ENCODE results near the gene MAGI2.
"Not testable (repeated sequence)": the region's sequence is repeated elsewhere in the genome, so short reads cannot be mapped to it uniquely, and the experiment has no call there.

Gene MAGI2

DNA sequence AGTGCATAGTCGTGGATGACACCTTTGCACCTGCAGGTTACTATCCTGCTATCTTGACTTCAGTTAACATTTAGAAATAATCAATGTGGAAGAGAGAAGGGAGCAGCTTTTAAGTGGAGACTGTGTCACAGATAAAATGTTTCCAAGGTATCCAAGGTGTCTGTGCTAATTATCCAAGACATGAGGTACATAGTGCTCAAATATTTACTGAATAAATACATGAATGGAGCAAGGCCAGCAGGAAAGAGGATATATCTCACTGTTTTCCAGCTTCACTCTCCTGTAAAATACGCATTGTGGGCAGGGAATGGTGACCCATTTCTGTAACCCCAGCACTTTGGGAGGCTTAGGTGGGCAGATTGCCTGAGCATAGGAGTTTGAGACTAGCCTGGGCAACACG is 1102.5 kb downstream of the MAGI2 start:
- no peak for DNase-seq (ENCODE audit: low spot score)

DNA sequence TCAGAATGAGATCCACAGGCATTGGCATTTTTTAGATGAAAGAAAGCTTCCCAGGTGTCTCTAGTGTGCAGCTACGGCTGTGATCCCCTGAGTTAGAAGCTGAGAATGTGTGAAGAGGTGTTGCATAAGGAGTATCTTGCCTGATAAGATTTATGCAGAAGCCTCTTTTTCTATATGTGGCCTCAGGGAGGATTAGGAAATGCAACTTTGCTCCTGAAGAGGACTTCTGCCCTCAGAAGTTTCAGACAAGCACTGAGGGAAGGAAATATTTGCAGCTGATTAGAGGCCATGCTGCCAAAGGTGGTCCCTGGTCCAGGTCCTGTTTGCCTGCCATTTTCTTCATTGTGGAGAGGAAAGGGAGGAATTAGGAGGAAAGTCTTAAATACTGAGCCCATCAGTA is 1103.1 kb downstream of the MAGI2 start:
- DNase-seq (ENCODE audit: low spot score), result no peak

DNA sequence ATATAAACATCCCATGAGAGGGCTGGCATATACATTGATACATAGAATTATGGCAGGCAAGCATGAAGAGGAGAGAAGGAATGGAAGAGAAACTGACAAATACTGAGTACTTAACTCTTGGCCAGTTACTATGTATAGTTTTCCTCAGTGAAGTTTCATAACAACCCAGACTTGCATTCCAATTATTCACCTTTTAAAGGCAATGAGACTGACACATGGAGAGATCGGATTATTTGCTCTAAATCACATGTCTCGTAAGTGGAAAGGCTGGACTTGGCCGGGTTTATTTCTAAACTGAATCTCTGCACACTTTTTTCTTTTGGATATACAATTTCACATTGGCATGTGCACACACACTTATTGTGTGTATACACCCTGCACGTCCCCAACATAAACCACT is 1106.6 kb downstream of the MAGI2 start:
- DNase-seq (ENCODE audit: low spot score), result no peak

DNA sequence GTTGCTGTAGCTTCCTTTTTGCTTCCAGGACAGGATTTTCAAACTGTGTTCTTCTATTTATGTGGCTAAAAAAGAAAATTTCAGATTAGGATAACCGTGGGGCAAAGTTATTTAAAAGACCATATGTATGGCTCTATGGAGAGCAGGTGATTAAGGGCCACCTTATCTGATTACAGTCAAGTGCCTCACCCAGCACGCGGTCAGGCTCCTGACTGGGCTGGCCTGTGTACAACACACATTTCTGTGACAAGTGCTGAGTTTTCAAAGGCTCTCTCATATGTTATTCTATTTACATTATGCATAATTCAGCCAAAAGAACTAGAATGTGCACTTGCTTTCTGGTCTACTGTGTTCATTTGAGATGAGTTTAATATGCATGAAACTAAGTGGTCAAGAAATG is 1107.5 kb downstream of the MAGI2 start:
- DNase-seq (ENCODE audit: low spot score), result no peak

DNA sequence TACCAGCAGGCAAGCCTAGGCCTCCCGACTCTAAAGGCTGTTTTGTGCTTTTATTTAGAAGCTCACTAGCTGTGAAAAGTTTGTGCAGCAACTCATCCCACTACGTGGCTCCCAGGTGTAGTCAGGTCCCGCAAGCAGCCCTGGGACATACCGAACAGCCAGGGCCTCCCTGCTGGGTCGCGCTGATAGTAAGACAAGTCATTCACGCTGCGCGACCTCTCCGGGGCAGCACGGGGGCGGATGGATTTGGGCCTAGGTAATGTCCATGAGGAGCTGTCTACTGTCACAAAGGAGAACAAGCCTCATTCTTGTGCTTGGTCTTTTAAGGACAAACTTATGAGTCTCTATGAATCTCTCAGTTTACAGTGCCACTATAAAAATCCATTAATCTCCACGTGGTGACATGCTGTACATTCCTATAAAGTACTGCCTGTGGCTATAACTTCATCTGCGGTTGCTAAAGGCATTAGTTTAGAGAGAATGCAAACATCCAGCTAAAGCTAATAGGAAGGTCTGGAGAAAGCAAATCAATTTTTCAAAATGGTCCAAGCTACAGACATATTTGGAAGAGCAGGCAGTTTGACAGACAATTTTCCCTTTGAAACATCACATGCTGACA is 1108.1 kb downstream of the MAGI2 start:
- no peak for DNase-seq (ENCODE audit: low spot score)

DNA sequence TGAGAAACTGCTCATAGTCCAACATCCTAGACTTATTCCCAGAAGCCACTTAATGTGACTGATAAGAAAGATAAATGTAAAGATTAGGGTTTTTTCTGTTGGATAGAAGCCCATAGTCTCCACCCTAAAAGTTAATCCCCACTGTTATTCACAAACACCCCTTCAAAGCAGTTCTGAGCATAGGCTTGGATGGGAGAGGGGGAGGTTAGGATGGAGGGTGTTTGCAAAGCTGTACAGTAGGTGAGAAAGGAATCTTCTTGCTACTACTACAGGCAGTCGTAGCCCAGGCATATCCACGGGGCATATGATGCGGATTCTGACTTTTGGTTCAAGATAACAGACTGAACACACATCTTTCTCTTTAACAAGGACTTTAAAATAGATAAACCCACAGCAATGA is 1119.0 kb downstream of the MAGI2 start:
- no peak for DNase-seq (ENCODE audit: low spot score)

DNA sequence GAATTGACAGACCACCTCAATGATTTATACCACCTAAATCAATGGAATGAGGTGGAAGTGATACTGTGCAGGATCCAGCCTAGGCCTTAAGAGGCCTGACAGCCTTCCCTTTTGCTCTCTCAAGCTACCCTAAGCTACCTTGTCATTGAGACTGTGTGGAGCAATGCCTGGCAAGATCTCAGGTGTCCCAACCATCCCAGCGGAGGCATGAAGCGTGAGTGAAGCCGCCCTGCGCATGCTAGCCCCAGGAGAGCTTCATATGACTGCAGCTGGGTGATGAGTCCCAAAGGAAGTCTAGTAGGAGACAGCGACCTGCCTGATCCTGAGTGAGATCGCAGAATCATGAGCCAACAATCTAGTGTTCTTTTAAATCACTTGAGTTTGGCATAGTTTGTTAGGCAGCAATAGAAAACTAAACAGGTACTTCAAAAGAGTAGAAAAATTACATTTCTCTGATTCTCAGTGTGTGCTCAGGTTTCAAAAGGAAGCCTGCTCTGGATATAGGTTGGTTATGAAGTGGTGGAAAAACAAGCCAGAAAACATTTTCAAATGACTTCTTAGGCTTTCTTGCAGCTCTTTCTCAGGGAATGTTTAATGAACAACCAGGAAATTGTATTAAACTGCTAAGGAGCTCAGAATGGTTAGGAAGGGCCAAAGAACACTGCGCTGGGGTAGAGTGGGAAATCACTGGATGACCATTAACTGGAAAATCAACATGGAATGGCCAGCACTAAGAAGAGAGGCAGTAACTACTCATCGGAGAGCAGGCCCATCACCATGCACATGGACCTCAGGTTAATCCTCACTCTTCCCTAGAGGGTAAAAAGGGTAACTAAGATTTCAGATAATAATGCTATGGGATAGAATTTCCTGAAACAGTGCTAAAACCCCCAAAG is 1119.7 kb downstream of the MAGI2 start:
- no peak for DNase-seq (ENCODE audit: low spot score)

DNA sequence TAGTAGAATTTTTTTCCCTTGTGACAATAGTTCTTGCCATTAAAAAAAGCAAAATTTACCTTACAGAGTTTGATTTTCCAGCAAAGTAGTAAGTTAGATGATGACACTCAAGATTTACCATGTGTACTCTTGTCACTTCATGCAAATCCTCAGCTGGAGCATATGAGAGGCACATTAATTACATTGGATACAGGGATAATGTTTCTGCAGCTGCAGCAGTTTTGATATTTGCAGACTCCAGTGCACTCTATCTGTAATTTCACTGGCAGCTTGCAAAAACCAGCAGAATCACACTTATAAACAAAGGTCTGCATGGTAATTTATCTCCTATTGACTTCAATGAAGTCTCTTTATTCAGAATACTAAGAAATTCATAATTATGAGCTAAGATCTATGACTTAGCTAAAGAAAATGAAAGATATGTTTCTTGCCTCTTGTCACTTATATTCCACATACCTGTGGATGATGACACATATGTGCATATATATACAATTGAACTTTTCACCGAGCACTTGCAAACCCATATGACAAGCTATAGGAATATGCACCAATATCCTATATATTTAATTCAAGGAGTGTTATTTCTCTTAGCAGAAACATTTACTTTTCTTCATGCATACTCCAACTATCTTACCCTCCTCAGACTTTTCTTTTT is 1124.3 kb downstream of the MAGI2 start:
- DNase-seq (ENCODE audit: low spot score), result no peak

DNA sequence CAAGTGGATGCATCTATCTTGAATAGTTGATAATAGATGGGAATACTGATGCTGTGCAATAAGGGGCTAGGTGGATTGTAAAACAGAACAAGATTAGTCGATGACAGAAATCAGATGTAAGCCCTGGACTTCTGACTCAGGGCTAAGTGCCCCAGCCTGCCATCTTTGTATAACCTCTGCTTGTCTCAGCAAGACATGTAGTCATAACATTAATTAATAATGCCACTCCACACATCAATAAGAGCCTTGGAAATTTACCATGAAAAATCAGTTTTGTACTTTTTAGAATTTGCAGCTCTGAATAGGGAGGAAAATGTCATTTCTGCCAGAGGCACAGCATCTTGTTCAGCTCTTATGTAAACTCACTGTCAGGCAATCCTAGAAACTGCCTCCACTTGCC is 1125.7 kb downstream of the MAGI2 start:
- DNase-seq (ENCODE audit: low spot score), result no peak

DNA sequence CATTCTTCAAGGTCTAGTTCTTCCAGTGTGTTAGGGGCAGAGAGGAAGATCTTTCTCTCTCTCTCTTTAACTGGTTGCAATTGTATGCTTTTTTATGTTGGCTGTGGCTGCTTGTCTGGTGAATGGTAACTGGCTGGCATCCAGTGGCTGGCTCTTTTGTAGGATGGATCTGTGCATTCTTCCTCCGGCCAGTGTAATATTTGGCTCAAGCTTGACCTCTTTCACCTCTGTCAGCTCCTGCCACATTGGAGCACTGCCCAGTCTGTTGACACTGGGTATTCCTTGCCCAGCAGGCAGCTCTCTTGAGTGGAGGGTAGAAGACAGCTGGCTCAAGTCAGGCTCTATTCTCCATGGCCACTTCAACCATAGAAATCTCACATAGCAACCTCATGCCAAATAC is 1126.6 kb downstream of the MAGI2 start:
- DNase-seq (ENCODE audit: low spot score), result no peak

DNA sequence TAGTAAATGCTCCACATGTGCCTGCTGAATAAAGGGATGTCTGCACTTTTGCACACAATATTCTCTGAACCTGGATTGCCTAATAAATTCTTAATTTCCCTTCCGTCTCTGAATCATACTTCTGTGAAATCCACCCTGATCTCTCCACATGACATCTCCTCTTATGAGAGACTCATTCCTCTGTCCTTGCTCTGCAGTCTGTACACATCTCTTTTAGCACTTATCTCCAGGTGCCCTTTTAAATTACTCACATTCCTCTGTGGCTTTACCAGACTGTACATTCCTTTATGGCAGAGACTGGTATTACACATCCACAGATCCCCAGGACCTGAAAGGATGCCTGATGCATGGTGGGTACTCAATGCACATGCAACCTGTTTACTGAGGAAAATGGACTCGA is 1127.3 kb downstream of the MAGI2 start:
- no peak for DNase-seq (ENCODE audit: low spot score)

DNA sequence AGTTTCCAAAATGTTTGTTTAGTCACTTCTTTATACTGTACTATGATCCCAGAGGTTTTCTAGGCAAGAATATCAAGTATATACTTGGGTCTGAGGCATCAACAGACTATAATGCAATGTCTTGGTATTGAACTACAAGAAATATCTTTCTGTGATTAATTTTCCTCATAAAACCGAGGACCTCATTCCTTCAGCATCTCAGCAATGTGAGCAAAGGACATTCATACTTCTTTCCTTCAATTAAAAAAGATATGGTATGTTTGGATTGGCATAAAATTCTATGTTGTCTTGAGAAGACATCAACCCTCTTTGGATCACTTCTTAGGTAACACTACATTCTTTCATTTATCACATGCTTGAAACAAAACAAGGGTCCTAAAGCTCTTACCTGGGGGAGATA is 1130.3 kb downstream of the MAGI2 start:
- no peak for DNase-seq (ENCODE audit: low spot score)

DNA sequence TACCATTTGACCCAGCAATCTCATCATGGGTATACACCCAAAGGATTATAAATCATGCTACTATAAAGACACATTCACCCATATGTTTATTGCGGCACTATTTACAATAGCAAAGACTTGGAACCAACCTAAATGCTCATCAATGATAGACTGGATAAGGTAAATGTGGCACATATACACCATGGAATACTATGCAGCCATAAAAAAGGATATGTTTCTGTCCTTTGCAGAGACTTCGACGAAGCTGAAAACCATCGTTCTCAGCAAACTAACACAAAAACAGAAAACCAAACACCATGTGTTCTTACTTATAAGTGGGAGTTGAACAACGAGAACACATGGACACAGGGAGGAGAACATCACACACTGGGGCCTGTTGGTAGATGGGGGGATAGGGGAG is 1131.2 kb downstream of the MAGI2 start:
- DNase-seq (ENCODE audit: low spot score), result not testable (repeated sequence)

DNA sequence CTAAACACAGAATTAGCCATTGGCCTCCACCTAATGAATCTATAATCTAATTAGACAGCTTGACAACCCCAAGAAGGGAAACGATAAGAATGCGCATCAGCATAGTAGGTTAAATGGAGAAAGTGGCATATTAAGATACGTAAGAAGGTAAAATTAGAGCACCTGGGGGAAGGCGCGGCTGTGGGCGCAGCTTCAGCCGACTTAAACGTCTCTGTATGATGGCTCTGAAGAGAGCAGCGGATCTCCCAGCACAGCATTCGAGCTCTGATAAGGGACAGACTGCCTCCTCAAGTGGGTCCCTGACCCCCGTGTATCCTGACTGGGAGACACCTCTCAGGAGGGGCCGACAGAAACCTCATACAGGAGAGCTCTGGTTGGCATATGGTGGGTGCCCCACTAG is 1136.1 kb downstream of the MAGI2 start:
- DNase-seq (ENCODE audit: low spot score), result no peak

DNA sequence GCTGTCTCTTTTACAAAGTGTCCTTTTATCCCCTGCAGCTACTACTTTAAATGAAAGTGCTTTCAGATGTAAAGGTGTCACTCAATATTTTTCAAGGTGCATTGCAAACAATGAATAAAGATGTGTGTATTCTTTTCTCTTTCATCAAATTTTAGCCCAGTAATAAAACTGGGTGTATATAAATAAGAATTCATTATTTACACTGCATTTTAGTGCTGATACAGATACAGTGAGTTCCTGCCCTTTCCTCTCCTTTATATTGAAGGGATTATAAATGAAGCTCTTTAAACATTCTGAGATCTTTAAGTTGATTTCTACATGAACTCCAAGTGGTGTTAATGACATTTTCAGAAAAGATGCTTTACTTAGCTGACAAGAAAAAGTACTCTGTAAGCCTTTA is 1137.4 kb downstream of the MAGI2 start:
- DNase-seq (ENCODE audit: low spot score), result no peak

DNA sequence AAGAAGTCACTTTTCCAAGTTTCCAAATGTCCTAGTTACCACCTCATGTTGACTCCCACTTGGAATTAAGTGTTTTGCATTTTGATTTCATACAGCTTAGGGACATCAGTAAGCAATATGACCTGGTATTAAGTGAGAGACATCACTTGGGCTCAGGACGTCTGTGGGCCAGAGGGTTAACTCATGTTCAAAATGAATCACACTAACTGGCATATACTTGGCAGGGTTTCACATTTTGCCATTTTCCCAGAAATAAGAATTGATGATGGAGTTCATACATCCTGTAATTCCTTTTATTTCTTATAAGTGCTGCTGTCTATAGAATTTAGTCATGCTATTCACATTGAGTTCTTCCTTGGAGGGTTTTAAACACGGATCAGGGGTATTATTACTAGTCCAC is 1138.3 kb downstream of the MAGI2 start:
- no peak for DNase-seq (ENCODE audit: low spot score)

DNA sequence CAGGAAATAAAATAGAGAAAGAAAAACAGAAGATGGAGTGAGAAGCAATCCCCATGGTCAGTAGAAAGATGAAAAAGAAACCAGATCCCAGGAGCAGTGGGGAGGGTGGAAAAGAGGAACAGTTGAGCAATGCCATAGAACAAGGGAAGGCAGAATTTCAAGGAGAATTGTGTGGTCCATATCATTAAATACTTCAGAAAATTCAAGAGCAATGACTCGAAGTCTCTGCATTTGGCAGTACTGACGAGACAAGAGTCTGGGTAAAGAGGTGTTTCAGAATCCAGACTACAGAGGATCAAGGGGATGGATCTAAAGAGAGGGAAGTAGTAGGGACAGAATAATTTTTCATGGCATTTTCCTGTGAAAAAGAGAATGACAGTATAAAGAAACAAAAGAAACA is 1142.3 kb downstream of the MAGI2 start:
- DNase-seq (ENCODE audit: low spot score), result no peak

DNA sequence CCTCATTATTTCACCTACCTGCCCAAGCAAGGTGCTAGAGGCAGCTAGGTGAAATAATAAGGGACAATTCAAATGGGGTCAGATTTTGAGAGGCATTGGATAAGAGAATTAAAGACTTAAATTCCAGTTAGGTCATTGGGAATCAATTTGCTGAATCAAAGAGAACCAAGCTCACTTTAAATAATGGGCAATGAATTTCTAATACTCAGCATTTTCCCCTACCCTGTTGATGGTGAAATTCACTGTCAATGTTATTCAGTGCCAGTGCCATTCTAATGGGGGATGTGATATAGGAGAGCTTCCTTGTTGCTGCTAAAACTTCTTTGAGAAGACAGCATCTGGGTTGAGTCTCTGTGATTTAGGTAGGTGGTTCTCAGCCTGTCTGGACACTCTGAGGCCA is 1145.6 kb downstream of the MAGI2 start:
- DNase-seq (ENCODE audit: low spot score), result no peak

DNA sequence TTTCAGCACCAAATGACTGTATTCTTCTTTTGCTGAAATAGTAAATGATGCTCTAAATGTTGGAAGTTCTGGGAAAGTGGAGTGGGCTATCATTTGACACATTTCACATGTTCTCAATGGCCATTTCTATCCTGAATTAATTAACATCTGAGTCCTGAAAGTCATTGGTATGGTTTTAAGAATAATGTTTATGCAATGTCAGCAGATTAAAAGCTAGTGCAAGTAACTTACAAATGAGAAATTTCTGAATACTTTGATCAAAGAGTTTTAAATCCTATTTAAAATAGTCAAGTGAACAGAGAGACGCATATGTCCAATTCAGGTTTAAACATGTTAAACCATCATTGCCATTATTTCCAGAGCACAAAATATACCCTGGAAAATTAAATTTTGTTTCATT is 1146.8 kb downstream of the MAGI2 start:
- no peak for DNase-seq (ENCODE audit: low spot score)

DNA sequence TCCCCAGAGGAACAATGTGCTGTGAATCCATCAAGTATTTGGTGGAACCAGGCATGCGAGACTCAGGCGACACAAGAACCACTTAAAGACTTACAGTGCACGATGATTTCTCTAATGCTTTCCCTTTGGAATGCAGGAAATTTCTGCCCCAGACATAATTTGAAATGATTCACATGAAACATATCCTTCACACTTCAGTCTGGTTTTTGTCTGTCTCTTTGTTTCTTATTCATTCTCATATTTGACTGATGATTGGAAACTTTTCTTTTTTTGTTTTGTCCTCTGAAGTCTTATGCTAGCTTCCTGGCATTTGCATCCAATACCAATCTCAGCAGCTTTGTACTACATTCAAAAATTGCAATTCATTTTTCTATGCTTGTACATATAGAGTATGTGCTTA is 1152.1 kb downstream of the MAGI2 start:
- no peak for DNase-seq (ENCODE audit: low spot score)

DNA sequence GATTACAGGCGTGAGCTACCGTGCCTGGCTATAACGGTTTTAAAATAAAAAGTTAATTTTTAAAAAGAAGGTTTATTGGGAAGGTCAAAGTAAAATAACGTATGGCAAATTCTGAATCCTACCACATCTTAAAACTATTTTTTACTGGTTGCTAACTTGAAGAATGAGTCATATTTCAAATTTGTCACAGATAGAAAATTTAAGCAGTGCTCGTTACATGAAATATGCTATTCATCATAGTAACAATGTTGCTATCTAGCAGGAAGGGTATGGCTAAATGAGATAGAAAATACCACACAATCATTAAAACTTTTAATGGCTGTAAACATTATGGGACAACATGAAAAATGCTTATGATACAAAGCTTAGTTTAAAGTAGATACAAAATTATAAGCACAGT is 1154.4 kb downstream of the MAGI2 start:
- DNase-seq (ENCODE audit: low spot score), result no peak

DNA sequence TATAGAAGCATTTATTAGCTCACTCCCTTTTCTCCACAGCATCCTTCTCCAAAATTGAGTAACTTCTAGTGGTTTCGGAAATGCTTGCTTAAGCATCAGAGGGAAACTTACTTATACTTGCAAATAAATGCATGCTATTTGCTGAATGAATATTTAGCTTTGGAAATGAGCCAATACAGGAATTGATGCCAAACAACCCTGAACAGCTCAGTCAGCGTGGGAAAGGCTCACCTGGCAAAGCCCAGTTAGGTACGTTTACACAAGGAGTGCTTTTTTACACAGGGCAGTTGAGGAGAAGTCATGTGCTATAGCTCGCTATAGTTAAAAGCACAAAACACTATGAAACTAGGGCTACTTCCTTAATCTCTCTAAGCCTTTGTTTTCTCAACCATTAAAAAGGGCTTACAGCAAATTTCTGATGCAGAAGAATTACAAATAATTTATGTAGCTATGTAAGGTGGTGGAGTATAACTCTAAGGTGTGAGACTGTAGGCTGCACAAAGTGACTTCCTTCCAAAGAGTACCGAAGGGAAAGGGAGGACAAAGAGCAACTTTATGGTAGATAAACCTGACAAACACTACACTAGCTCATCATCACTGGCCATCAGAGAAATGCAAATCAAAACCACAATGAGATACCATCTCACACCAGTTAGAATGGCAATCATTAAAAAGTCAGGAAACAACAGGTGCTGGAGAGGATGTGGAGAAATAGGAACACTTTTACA is 1156.7 kb downstream of the MAGI2 start:
- DNase-seq (ENCODE audit: low spot score), result no peak

Measured in activated CD4-positive, alpha-beta T cell treated with anti-CD3 and anti-CD28 coated beads, Interleukin-2, Interleukin-4, amounts not matched to agents 100 ng/mL and 50 ng/mL, durations not matched to agents 16 hours and 8 hours (primary cell).